H1 (cell line): Measurements from ENCODE around the gene BOLA1.
"Not testable (repeated sequence)": the region's sequence is repeated elsewhere in the genome, so short reads cannot be mapped to it uniquely, and the experiment has no call there.

Source experiments
- CREB1 ChIP-seq: IDR thresholded peaks from 2 replicates; pipeline ENCODE4 v1.6.1; 2012; ENCODE audit warnings: inconsistent platforms
- CTCF ChIP-seq, 3 experiments: IDR thresholded peaks; 1 replicate in 2 of 3; 2 replicates in 1 of 3; pipeline versions ENCODE4 v1.5.1 to v1.6.1; 2011; ENCODE audit warnings: low read length in 3 of 3, mild to moderate bottlenecking in 3 of 3, inconsistent platforms in 2 of 3, low read depth in 1 of 3, moderate library complexity in 1 of 3; ENCODE audit not compliant: insufficient read depth in 1 of 3; ENCODE audit errors: control extremely low read depth in 1 of 3
- GABPA ChIP-seq: IDR thresholded peaks from 2 replicates; pipeline ENCODE4 v1.6.1; 2011; ENCODE audit warnings: mild to moderate bottlenecking, low read length, moderate library complexity, borderline replicate concordance; ENCODE audit not compliant: insufficient read depth
- POLR2A ChIP-seq, 2 experiments: IDR thresholded peaks; 1 replicate in 1 of 2; 2 replicates in 1 of 2; pipeline ENCODE4 v1.6.1; 2011; ENCODE audit warnings: low read depth in 2 of 2, low read length in 2 of 2, mild to moderate bottlenecking in 2 of 2; ENCODE audit errors: control extremely low read depth in 1 of 2

DNA sequence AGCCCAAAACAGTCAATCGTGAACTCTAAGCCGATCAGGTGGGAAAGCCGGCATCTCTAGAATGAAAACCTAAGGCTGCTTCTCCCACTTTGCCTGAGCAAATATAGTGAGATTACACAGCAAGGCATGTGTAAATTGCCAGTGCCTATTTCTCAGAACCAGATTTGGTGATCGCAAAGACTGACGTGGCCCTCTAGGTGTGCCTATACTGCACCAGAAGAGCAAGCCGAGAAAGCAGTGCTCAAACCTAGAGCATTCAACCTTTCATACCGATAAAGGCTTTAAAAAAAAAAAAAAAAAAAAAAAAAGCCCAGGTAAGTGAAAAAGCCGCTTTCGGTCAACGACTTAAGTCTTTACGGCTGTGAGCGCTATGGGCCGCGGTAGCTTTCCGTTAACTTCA lies 39.1 kb upstream of the BOLA1 start:
- TF ChIP-seq CTCF (IDR thresholded peaks at IDR 0.05; ENCODE audit: control extremely low read depth in 1 of 3, insufficient read depth in 1 of 3, low read depth in 1 of 3, low read length in 3 of 3); CREB1; POLR2A (IDR thresholded peaks at IDR 0.05; ENCODE audit: control extremely low read depth in 1 of 2, low read depth in 2 of 2, low read length in 2 of 2); GABPA: not testable (repeated sequence)
